Astrocyte (in vitro differentiated cells and primary cell): ENCODE measurements around the gene NPHP4. TPM values are rescaled to one million over a fixed set of nuclear protein-coding genes. Genes with fewer than 3 reads are reported as not detected.

Experiments used
- DNase-seq: peaks from one replicate; pipeline ENCODE4 v3.0.0-alpha.2; 2010; ENCODE audit warnings: low read depth
- FAIRE-seq: peaks from 2 replicates; lab custom pipeline; 2011; peaks lifted over from hg19 to GRCh38; lab: Jason Lieb, UNC
- H2AFZ ChIP-seq: 2 replicates; pipeline ENCODE4 v1.6.0; 2012; ENCODE audit warnings: low read depth, low read length, inconsistent platforms
- H3K27ac ChIP-seq: 2 replicates; pipeline ENCODE4 v1.5.1; 2011; ENCODE audit warnings: low read depth, low read length, inconsistent platforms
- H3K27me3 ChIP-seq: 2 replicates; pipeline ENCODE4 v1.6.0; 2011; ENCODE audit warnings: low read length, inconsistent platforms; ENCODE audit not compliant: insufficient read depth
- H3K36me3 ChIP-seq: 2 replicates; pipeline ENCODE4 v1.5.1; 2011; ENCODE audit warnings: low read length, inconsistent platforms; ENCODE audit not compliant: insufficient read depth
- H3K4me1 ChIP-seq: 2 replicates; pipeline ENCODE4 v1.5.1; 2011; ENCODE audit warnings: low read length, inconsistent platforms; ENCODE audit not compliant: insufficient read depth
- H3K4me2 ChIP-seq: 2 replicates; pipeline ENCODE4 v1.6.0; 2012; ENCODE audit warnings: low read length, inconsistent platforms
- H3K4me3 ChIP-seq: 2 replicates; pipeline ENCODE4 v1.5.1; 2011; ENCODE audit warnings: low read depth, mild to moderate bottlenecking, low read length, inconsistent platforms; ENCODE audit not compliant: insufficient read depth
- H3K79me2 ChIP-seq: 2 replicates; pipeline ENCODE4 v1.6.0; 2012; ENCODE audit warnings: mild to moderate bottlenecking, low read length, inconsistent platforms; ENCODE audit not compliant: insufficient read depth
- H3K9ac ChIP-seq: 2 replicates; pipeline ENCODE4 v1.6.0; 2012; ENCODE audit warnings: mild to moderate bottlenecking, low read length, inconsistent platforms
- H3K9me3 ChIP-seq: 2 replicates; pipeline ENCODE4 v1.5.1; 2012; ENCODE audit warnings: low read depth, mild to moderate bottlenecking, low read length, inconsistent platforms; ENCODE audit not compliant: insufficient read depth
- H4K20me1 ChIP-seq: 2 replicates; pipeline ENCODE4 v1.6.0; 2012; ENCODE audit warnings: low read length, inconsistent platforms; ENCODE audit not compliant: insufficient read depth
- H3K27ac Mint-ChIP-seq: one replicate; pipeline ENCODE4 v1.8.0; 2021; ENCODE audit warnings: mild to moderate bottlenecking, mixed read lengths; ENCODE audit not compliant: unreplicated experiment
- H3K27me3 Mint-ChIP-seq: one replicate; pipeline ENCODE4 v1.8.0; 2021; ENCODE audit warnings: low read depth, mixed read lengths; ENCODE audit not compliant: unreplicated experiment
- H3K36me3 Mint-ChIP-seq: one replicate; pipeline ENCODE4 v1.8.0; 2021; ENCODE audit warnings: low read depth, mixed read lengths; ENCODE audit not compliant: unreplicated experiment
- H3K4me1 Mint-ChIP-seq: one replicate; pipeline ENCODE4 v1.8.0; 2021; ENCODE audit warnings: low read depth, mixed read lengths; ENCODE audit not compliant: unreplicated experiment
- H3K4me3 Mint-ChIP-seq: one replicate; pipeline ENCODE4 v1.8.0; 2021; ENCODE audit warnings: mild to moderate bottlenecking, moderate library complexity, mixed read lengths; ENCODE audit not compliant: unreplicated experiment
- H3K9me3 Mint-ChIP-seq: one replicate; pipeline ENCODE4 v1.8.0; 2021; ENCODE audit warnings: mild to moderate bottlenecking, mixed read lengths; ENCODE audit not compliant: unreplicated experiment
- EZH2 ChIP-seq: IDR thresholded peaks from 2 replicates; pipeline ENCODE4 v1.6.1; 2012; ENCODE audit warnings: mild to moderate bottlenecking, low read length, inconsistent platforms; ENCODE audit not compliant: insufficient read depth
- total RNA-seq: library from RNA; stranded (reverse); gene quantifications from 2 replicates; pipeline ENCODE4 v1.2.1, GENCODE V29; 2021
- TF ChIP-seq, protein P1 (sequence below): IDR thresholded peaks from 2 replicates; pipeline ENCODE4 v1.5.1; 2011; ENCODE audit warnings: low read depth, mild to moderate bottlenecking, inconsistent platforms, low read length, moderate library complexity; ENCODE audit not compliant: insufficient read depth

Gene NPHP4
- total RNA-seq, 1 donor from 2014 or later = 8.4 TPM

GRCh38 chr1:6011161-6011945 lies 19.1 kb upstream of the NPHP4 start:
- Histone ChIP-seq H3K4me1 (peaks cover 1% of the 10 kb centered on the region), H2AFZ (no peak overlapping the region), H3K4me3 (no peak overlapping the region), H3K36me3 (no peaks in the 10 kb centered on the region), H3K79me2 (no peaks in the 10 kb centered on the region), H3K4me2 (no peak overlapping the region), H3K9me3 (no peaks in the 10 kb centered on the region), H4K20me1 (no peaks in the 10 kb centered on the region), H3K27me3 (no peaks in the 10 kb centered on the region), H3K9ac (no peak overlapping the region), H3K27ac (no peak overlapping the region)
- Mint-ChIP-seq H3K36me3 (peaks cover 2% of the 10 kb centered on the region), H3K4me1 (peaks cover 3% of the 10 kb centered on the region), H3K4me3 (no peak overlapping the region), H3K27ac (no peak overlapping the region), H3K27me3 (peaks cover 25% of the 10 kb centered on the region), H3K9me3 (no peaks in the 10 kb centered on the region)
- DNase-seq (no peak), FAIRE-seq (no peak)
- no peak for TF ChIP-seq EZH2
- TF ChIP-seq, protein P1, sequence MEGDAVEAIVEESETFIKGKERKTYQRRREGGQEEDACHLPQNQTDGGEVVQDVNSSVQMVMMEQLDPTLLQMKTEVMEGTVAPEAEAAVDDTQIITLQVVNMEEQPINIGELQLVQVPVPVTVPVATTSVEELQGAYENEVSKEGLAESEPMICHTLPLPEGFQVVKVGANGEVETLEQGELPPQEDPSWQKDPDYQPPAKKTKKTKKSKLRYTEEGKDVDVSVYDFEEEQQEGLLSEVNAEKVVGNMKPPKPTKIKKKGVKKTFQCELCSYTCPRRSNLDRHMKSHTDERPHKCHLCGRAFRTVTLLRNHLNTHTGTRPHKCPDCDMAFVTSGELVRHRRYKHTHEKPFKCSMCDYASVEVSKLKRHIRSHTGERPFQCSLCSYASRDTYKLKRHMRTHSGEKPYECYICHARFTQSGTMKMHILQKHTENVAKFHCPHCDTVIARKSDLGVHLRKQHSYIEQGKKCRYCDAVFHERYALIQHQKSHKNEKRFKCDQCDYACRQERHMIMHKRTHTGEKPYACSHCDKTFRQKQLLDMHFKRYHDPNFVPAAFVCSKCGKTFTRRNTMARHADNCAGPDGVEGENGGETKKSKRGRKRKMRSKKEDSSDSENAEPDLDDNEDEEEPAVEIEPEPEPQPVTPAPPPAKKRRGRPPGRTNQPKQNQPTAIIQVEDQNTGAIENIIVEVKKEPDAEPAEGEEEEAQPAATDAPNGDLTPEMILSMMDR = no peak

- Mint-ChIP-seq H3K9me3 (no peaks in the 10 kb centered on the region), H3K4me3 (no peak overlapping the region), H3K27ac (no peak overlapping the region), H3K4me1 (peaks cover 2% of the 10 kb centered on the region), H3K36me3 (peaks cover 2% of the 10 kb centered on the region), H3K27me3 (peaks cover 25% of the 10 kb centered on the region)
- no peak overlapping the region for H3K4me2 ChIP-seq
- TF ChIP-seq, protein P1 = no peak
- no peak for TF ChIP-seq EZH2
- H3K27me3 ChIP-seq = no peaks in the 10 kb centered on the region
- H3K9ac ChIP-seq = no peak overlapping the region
- H3K9me3 ChIP-seq = no peaks in the 10 kb centered on the region
- H3K4me1 ChIP-seq = no peaks in the 10 kb centered on the region
- DNase-seq = no peak
- H2AFZ ChIP-seq = no peak overlapping the region
- no peak for FAIRE-seq
- no peak overlapping the region for H3K27ac ChIP-seq
- no peaks in the 10 kb centered on the region for H4K20me1 ChIP-seq
- H3K4me3 ChIP-seq = no peak overlapping the region
- H3K36me3 ChIP-seq = no peaks in the 10 kb centered on the region
- no peaks in the 10 kb centered on the region for H3K79me2 ChIP-seq
These were observed 18.3 kb upstream of the NPHP4 start for GRCh38 chr1:6010554-6010953.
